Right lobe of liver (tissue), 6 donors: ENCODE results near the gene OR6N1. TPM values are rescaled to one million over a fixed set of nuclear protein-coding genes. Genes with fewer than 3 reads are reported as not detected.

Experiments
- ATAC-seq, 4 donors: fragments of 200-7000 bp; cut with Tn5 transposase; one replicate each; pipeline ENCODE4 v1.9.1; 2020; ENCODE audit warnings: mild to moderate bottlenecking in 4 of 4, moderate library complexity in 4 of 4
- DNase-seq, 3 donors: peaks; one replicate each; pipeline ENCODE4 v3.0.0-alpha.2; 2020
- H3K27ac ChIP-seq, 3 donors: fragments of 200-600 bp; one replicate each; pipeline ENCODE4 v1.8.0; 2022
- H3K27me3 ChIP-seq, 2 donors: fragments of 200-600 bp; one replicate each; pipeline ENCODE4 v1.8.0; 2022
- H3K36me3 ChIP-seq, 4 donors: fragments of 200-600 bp; sonication (generic) in 1 of 4; one replicate each; pipeline versions ENCODE4 v1.5.1 to v1.8.0; 2017 to 2022; ENCODE audit warnings: control low read depth in 1 of 4
- H3K4me1 ChIP-seq, 4 donors: fragments of 200-600 bp; sonication (generic) in 1 of 4; one replicate each; pipeline versions ENCODE4 v1.5.1 to v1.8.0; 2017 to 2022; ENCODE audit warnings: control low read depth in 1 of 4
- H3K4me3 ChIP-seq, 3 donors: fragments of 200-600 bp; one replicate each; pipeline ENCODE4 v1.8.0; 2022
- H3K9me3 ChIP-seq, 4 donors: fragments of 200-600 bp; sonication (generic) in 1 of 4; one replicate each; pipeline versions ENCODE4 v1.5.1 to v1.8.0; 2017 to 2022; ENCODE audit warnings: control low read depth in 1 of 4
- POLR2A ChIP-seq: fragments of 450-650 bp; IDR thresholded peaks from one replicate; pipeline ENCODE4 v1.6.1; 2017; ENCODE audit warnings: antibody characterized with exemption, mild to moderate bottlenecking
- WGBS: methylation state at CpG from one replicate; pipeline ENCODE4 v1.1.6; 2018; ENCODE audit warnings: low coverage, low lambda C conversion rate; ENCODE audit not compliant: insufficient coverage; ENCODE audit errors: missing lambda C conversion rate; 5-methylcytosine and 5-hydroxymethylcytosine counted together
- intact Hi-C, 2 donors: fragments of 100-400 bp; cut with DNase I; formaldehyde crosslinking; loops; one replicate each; pipeline versions ENCODE4 v1.11.2 to v1.14.1; 2022
- total RNA-seq, 6 experiments: library from RNA; depleted of rRNA in 2 of 6; stranded (reverse); fragments of >200 nt in 2 of 6; fragmentation: NEBNext Ultra II Directional in 3 of 6; extraction: Animal tissue kit (Norgen Biotek cat#: 25700) in 3 of 6; gene quantifications; one replicate each; pipeline versions ENCODE4 v1.1.0 to v1.2.4, GENCODE V29; 2016 to 2023
- TF ChIP-seq, protein P1 (sequence below), 4 donors: fragments of 200-600 bp in 3 of 4; fragments of 450-650 bp in 1 of 4; IDR thresholded peaks; one replicate each; pipeline versions ENCODE4 v1.5.1 to v1.8.0; 2016 to 2022; ENCODE audit warnings: antibody characterized with exemption in 4 of 4, mild to moderate bottlenecking in 2 of 4
- donor health status: DM: no; HTN: yes; CAD: no.
- donor health status: DM: no; HTN: no; CAD: no.
- donor health status: DM: no; HTN: no; CAD: no.
- donor health status: DM: no; HTN: yes; CAD: no.
- donor health status: DM: no; HTN: yes; CAD: no.

OR6N1 gene
- total RNA-seq, 6 experiments from 2014 or later = not detected

DNA sequence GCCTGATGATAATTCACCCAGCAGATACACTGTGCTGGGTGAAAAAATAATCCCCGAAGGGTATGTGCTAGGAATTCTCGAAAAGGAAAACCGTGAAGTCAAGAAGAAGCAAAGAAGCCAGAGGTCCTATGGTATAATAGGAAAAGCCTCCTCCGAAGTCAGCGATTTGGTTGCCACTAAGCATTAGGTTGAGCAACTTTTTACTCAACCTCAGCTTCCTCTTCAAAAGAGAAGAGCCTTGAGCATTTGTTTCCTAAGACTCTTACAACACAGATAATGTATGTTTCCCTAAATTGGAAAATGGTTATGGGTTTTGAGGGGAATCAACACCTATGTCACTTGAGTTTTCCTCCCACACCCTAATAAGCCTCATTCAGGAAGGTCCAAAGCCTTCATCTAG, 37.9 kb upstream of the OR6N1 start:
- no peaks in the 10 kb centered on the region for H3K4me1 ChIP-seq
- H3K27me3 ChIP-seq = no peaks in the 10 kb centered on the region
- intact Hi-C loops = no loop called here
- H3K9me3 ChIP-seq = no peaks in the 10 kb centered on the region
- H3K36me3 ChIP-seq = no peaks in the 10 kb centered on the region
- TF ChIP-seq POLR2A = no peak
- TF ChIP-seq, protein P1, sequence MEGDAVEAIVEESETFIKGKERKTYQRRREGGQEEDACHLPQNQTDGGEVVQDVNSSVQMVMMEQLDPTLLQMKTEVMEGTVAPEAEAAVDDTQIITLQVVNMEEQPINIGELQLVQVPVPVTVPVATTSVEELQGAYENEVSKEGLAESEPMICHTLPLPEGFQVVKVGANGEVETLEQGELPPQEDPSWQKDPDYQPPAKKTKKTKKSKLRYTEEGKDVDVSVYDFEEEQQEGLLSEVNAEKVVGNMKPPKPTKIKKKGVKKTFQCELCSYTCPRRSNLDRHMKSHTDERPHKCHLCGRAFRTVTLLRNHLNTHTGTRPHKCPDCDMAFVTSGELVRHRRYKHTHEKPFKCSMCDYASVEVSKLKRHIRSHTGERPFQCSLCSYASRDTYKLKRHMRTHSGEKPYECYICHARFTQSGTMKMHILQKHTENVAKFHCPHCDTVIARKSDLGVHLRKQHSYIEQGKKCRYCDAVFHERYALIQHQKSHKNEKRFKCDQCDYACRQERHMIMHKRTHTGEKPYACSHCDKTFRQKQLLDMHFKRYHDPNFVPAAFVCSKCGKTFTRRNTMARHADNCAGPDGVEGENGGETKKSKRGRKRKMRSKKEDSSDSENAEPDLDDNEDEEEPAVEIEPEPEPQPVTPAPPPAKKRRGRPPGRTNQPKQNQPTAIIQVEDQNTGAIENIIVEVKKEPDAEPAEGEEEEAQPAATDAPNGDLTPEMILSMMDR (IDR thresholded peaks at IDR 0.05) = no peak
- DNase-seq = no peak
- peak in 3 of 4 donors; percentile 33 to 63 (median 53) for ATAC-seq
- H3K4me3 ChIP-seq = no peak overlapping the region
- 61% methylated on average over 5 of the region's 5 CpGs for WGBS
- H3K27ac ChIP-seq = no peak overlapping the region

DNA sequence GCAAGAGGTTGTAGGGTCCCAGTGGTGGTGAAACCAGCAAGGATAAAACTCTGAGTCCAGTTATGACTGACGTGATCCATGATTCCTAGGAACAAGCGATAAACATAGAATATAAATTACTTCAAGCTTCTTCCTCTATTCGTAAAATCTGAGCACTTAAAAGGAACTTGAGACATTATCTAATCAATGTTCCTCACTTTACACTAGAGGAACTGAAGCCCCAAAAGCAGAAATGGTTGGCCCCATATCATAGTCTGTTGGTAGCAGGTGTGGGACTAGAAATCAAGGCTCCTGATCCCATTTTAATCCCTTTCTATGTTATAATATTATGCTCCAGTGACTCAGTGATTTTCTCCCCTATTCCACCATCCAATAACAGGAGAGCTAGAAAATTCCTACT, 37.3 kb upstream of the OR6N1 start:
- peak in 1 of 4 donors; percentile 38 for ATAC-seq
- Histone ChIP-seq H3K27me3 (no peaks in the 10 kb centered on the region), H3K9me3 (no peaks in the 10 kb centered on the region), H3K36me3 (no peaks in the 10 kb centered on the region), H3K4me3 (no peak overlapping the region), H3K4me1 (no peaks in the 10 kb centered on the region), H3K27ac (no peak overlapping the region)
- intact Hi-C loops = no loop called here
- no peak for DNase-seq
- no peak for TF ChIP-seq POLR2A
- TF ChIP-seq, protein P1 (IDR thresholded peaks at IDR 0.05) = no peak
- 47% methylated on average over 3 of the region's 3 CpGs for WGBS

DNA sequence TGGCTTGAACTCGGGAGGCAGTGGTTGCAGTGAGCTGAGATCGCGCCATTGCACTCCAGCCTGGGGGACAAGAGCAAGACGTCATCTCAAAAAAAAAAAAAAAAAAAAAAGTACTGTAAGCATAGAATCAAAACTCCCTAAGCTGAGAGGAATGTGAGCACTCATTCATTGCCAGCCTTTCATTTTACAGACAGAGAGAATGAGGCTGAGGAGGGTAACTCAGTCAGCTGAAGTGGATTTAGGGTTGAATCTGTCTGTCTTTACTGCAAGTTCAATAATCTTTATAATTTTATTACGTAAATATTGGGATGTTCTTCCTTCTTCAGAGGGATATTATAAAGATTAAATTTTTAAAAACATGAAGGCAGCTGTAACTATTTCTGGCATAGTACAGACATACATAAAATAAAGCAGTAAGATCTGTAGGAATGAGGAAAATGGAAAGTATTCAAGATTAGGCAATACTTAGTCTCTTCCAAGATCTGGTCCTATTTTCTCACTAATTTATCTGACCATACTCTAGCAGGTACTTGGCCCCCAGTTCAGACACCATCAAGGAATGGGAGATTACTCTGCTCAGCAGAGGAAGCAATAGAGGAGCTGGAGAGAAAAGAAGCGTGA, 35.0 kb upstream of the OR6N1 start:
- no peak for DNase-seq
- 54% methylated on average over 6 of the region's 6 CpGs for WGBS

DNA sequence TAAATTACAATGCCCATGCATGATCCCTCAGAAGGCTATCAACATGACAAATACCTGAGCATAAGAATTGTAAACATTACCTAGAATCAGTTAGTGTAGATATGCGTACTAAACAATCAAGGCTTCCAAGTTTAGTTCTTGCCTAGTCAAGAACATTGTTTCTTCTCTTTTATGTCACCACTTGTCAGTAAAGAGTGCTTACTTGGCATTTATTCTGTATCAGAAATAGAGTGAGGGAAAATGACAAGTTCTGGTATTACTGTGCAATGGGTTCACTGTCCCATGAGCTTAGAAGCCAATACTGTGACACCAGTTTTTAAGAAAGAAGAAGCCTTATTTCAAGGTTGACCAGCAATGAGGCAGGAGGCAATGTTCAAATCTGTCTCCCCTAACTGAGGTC, 31.7 kb upstream of the OR6N1 start:
- ATAC-seq (no peak), DNase-seq (no peak)
- WGBS = 55% methylated on average over 1 of the region's 1 CpG
- Histone ChIP-seq H3K36me3 (no peaks in the 10 kb centered on the region), H3K27me3 (no peaks in the 10 kb centered on the region), H3K9me3 (no peaks in the 10 kb centered on the region), H3K4me1 (no peaks in the 10 kb centered on the region), H3K27ac (no peak overlapping the region), H3K4me3 (no peak overlapping the region)
- TF ChIP-seq POLR2A = no peak
- TF ChIP-seq, protein P1 (IDR thresholded peaks at IDR 0.05) = no peak
- intact Hi-C loops = no loop called here

More for the DNA sequence above, 35.0 kb upstream of the OR6N1 start:
- H3K27me3 ChIP-seq = no peaks in the 10 kb centered on the region
- intact Hi-C loops = no loop called here
- no peak for ATAC-seq
- no peak for TF ChIP-seq POLR2A
- TF ChIP-seq, protein P1 (IDR thresholded peaks at IDR 0.05) = no peak
- no peak overlapping the region for H3K27ac ChIP-seq
- no peak overlapping the region for H3K4me3 ChIP-seq
- no peaks in the 10 kb centered on the region for H3K4me1 ChIP-seq
- no peaks in the 10 kb centered on the region for H3K9me3 ChIP-seq
- H3K36me3 ChIP-seq = no peaks in the 10 kb centered on the region
